A549 (cell line): ENCODE measurements around the gene PPFIA2.

ENCODE experiments used
- BHLHE40 ChIP-seq: IDR thresholded peaks from 2 replicates; pipeline ENCODE4 v1.6.1; 2012; ENCODE audit warnings: low read depth, low read length, inconsistent platforms
- CHD2 ChIP-seq: fragments of 150-350 bp; IDR thresholded peaks from 2 replicates; pipeline ENCODE4 v1.6.1; 2014; ENCODE audit warnings: low read length; ENCODE audit not compliant: partially characterized antibody
- EP300 ChIP-seq, 2 experiments: fragments of >200 bp; sonication (Bioruptor Twin); formaldehyde crosslinking; IDR thresholded peaks; 2 replicates in 1 of 2; 3 replicates in 1 of 2; pipeline ENCODE4 v1.6.1; 2016 to 2017
- ESRRA ChIP-seq: fragments of 150-350 bp; IDR thresholded peaks from 2 replicates; pipeline ENCODE4 v1.6.1; 2014; ENCODE audit warnings: mild to moderate bottlenecking, low read length, borderline replicate concordance
- FOSL2 ChIP-seq, 2 experiments: fragments of 450-650 bp in 1 of 2; fragments of >200 bp in 1 of 2; sonication (Bioruptor Twin) in 1 of 2; formaldehyde crosslinking; IDR thresholded peaks; 2 replicates each; pipeline versions ENCODE4 v1.5.0 to v1.6.1; 2016 to 2020; ENCODE audit warnings: mild to moderate bottlenecking in 1 of 2, moderate library complexity in 1 of 2
- PHF8 ChIP-seq: fragments of 200-600 bp; sonication (generic); IDR thresholded peaks from 2 replicates; pipeline ENCODE4 v1.6.1; 2016; ENCODE audit warnings: low read depth, mild to moderate bottlenecking, antibody characterized with exemption, moderate library complexity, borderline replicate concordance
- POLR2A ChIP-seq: IDR thresholded peaks from 2 replicates; pipeline ENCODE4 v1.6.1; 2012; ENCODE audit warnings: mild to moderate bottlenecking, low read length
- RAD21 ChIP-seq, 2 experiments: fragments of >200 bp in 1 of 2; sonication (Bioruptor Twin) in 1 of 2; formaldehyde crosslinking in 1 of 2; IDR thresholded peaks in 1 of 2; conservative IDR thresholded peaks in 1 of 2; 2 replicates in 1 of 2; 3 replicates in 1 of 2; pipeline ENCODE4 v1.6.1; 2012 to 2018; ENCODE audit warnings: inconsistent platforms in 1 of 2
- RCOR1 ChIP-seq: fragments of 150-350 bp; IDR thresholded peaks from 2 replicates; pipeline ENCODE4 v1.6.1; 2014; ENCODE audit warnings: antibody characterized with exemption, low read length, low read depth
- REST ChIP-seq: fragments of 200-600 bp; sonication (generic); IDR thresholded peaks from 2 replicates; pipeline ENCODE4 v1.6.1; 2016; ENCODE audit warnings: antibody characterized with exemption, mild to moderate bottlenecking, moderate library complexity
- TF ChIP-seq, protein P1 (sequence below): fragments of >200 bp; sonication (Bioruptor Twin); formaldehyde crosslinking; IDR thresholded peaks from 3 replicates; pipeline ENCODE4 v1.5.1; 2016
- TF ChIP-seq, protein P2 (sequence below): fragments of 150-350 bp; IDR thresholded peaks from 2 replicates; pipeline ENCODE4 v1.6.1; 2014; ENCODE audit warnings: low read depth, mild to moderate bottlenecking, low read length

DNA sequence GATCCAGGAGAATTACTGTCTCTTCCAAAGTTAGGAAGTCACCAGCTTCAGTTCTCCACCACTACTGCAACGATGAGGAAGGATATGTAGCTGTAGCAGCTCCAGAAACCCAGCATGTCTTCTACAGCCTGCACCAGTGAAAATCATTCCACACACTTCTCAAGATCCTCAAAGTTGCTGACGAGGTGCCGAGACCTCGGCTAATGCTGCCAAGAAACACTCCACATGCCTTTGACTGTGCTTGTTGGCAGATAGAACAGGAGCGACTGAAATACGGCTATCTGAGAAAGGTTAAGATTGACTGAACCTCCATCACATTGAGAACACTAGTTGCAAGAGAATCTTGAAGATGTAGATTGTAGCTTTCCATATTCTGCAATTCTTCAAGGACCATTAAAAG is 241.9 kb downstream of the PPFIA2 start:
- TF ChIP-seq POLR2A: no peak
- TF ChIP-seq, protein P1, sequence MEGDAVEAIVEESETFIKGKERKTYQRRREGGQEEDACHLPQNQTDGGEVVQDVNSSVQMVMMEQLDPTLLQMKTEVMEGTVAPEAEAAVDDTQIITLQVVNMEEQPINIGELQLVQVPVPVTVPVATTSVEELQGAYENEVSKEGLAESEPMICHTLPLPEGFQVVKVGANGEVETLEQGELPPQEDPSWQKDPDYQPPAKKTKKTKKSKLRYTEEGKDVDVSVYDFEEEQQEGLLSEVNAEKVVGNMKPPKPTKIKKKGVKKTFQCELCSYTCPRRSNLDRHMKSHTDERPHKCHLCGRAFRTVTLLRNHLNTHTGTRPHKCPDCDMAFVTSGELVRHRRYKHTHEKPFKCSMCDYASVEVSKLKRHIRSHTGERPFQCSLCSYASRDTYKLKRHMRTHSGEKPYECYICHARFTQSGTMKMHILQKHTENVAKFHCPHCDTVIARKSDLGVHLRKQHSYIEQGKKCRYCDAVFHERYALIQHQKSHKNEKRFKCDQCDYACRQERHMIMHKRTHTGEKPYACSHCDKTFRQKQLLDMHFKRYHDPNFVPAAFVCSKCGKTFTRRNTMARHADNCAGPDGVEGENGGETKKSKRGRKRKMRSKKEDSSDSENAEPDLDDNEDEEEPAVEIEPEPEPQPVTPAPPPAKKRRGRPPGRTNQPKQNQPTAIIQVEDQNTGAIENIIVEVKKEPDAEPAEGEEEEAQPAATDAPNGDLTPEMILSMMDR: no peak
- TF ChIP-seq BHLHE40: no peak
- TF ChIP-seq ESRRA: no peak
- TF ChIP-seq RCOR1: no peak
- no peak for TF ChIP-seq CHD2
- TF ChIP-seq PHF8: no peak
- TF ChIP-seq FOSL2 (IDR thresholded peaks at IDR 0.05): no peak
- no peak for TF ChIP-seq FOSL2 (CRISPR knock-in tag; IDR thresholded peaks at IDR 0.05)
- no peak for TF ChIP-seq EP300 (IDR thresholded peaks at IDR 0.05)
- TF ChIP-seq, protein P2, sequence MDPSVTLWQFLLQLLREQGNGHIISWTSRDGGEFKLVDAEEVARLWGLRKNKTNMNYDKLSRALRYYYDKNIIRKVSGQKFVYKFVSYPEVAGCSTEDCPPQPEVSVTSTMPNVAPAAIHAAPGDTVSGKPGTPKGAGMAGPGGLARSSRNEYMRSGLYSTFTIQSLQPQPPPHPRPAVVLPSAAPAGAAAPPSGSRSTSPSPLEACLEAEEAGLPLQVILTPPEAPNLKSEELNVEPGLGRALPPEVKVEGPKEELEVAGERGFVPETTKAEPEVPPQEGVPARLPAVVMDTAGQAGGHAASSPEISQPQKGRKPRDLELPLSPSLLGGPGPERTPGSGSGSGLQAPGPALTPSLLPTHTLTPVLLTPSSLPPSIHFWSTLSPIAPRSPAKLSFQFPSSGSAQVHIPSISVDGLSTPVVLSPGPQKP: no peak
- TF ChIP-seq RAD21 (conservative IDR thresholded peaks at IDR 0.05 in 1 of 2, IDR thresholded peaks at IDR 0.05 in 1 of 2): no peak
- TF ChIP-seq REST: no peak
